ENCODE measurements around the gene KCTD21. TPM values are rescaled to one million over a fixed set of nuclear protein-coding genes. Genes with fewer than 3 reads are reported as not detected.

KCTD21 gene
- total RNA-seq, 4 donors from 2014 or later: 10.6 to 16.1 (median 11.7) TPM

DNA sequence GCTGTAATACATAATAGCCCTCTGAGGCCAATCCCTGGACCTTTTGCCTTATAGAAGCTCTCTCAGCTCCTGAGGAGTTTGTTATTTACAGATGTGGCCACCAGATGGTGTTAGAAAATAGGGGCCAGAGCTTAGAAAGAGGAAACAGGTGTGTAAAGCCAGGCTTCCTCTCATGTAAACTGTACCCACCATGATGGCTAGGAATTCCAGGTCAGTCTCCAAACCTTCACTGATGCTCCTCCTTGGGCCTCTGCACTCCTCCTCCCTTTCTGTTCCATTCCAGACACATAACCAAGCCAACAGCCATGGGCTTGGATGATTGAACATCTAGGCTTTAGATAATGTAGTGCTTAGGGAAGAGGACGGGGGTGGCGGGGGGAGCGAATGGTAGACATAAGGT lies 40.0 kb upstream of the KCTD21 start:
- TF ChIP-seq, protein P1, sequence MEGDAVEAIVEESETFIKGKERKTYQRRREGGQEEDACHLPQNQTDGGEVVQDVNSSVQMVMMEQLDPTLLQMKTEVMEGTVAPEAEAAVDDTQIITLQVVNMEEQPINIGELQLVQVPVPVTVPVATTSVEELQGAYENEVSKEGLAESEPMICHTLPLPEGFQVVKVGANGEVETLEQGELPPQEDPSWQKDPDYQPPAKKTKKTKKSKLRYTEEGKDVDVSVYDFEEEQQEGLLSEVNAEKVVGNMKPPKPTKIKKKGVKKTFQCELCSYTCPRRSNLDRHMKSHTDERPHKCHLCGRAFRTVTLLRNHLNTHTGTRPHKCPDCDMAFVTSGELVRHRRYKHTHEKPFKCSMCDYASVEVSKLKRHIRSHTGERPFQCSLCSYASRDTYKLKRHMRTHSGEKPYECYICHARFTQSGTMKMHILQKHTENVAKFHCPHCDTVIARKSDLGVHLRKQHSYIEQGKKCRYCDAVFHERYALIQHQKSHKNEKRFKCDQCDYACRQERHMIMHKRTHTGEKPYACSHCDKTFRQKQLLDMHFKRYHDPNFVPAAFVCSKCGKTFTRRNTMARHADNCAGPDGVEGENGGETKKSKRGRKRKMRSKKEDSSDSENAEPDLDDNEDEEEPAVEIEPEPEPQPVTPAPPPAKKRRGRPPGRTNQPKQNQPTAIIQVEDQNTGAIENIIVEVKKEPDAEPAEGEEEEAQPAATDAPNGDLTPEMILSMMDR (IDR thresholded peaks at IDR 0.05; ENCODE audit: low read depth): no peak

DNA sequence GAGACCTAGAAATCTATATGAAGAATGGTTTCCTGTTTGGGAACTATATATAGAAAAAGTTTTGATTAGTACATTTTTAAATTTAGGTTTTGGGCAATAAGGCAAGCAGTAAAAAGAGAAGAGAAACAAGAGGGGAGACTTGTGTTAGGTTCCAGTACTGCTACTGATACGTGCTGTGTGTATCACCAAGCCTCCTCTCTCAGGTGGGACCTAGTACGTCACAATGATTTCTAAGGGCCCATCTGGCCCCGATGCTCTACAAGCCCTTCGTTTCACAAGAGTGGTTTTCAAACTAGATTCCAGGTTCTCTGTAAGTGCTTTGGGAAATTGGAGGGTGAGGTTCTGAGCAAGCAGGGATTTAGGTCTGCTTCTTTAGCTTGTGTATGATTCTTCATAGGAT lies 39.5 kb upstream of the KCTD21 start:
- TF ChIP-seq, protein P1 (IDR thresholded peaks at IDR 0.05; ENCODE audit: low read depth): no peak

DNA sequence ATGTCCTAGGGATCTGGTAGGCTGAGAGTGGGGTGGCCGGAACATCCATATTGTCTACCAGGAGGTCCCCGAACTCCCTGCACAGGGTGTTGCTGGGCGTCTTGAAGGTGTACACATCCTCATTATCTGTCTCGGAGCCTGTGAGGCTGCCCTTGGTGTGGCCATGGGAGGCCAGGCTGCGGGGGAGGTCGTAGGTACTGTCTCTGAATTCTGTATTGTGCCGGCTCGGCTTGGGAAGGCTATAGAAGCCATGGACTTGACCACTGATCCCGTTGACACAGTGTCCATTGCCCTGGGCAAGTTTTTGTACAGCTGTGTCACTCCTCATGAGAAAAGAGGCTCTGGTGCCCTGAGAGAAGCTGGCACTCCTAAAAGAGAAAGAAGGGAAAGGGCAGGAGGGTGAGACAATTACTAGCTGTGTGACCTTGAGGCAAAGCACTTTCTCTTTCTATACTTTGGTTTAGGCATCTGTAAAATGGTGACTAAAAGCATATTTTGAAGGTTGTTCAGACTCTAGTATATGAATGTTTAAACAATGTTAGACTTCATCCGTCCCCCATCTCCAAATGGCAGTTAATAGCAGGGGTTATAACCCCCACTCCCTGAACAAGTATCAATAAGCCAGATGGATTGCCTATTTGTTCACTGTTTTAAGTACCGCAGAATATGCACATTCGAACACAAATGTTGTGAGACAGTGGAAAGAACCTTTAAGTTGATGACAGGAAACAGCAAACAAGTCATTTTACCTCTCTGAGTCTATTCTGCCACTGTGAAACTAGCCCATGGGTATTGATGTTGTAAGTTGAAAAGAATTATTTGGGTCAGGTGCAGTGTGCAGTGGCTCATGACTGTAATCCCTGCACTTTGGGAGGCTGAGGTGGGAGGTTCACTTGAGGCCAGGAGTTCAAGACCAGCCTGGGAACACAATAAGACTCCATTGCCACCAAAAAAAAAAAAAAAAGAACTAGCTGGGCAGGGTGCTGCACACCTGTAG lies 38.6 kb upstream of the KCTD21 start:
- TF ChIP-seq, protein P1 (IDR thresholded peaks at IDR 0.05; ENCODE audit: low read depth): no peak

DNA sequence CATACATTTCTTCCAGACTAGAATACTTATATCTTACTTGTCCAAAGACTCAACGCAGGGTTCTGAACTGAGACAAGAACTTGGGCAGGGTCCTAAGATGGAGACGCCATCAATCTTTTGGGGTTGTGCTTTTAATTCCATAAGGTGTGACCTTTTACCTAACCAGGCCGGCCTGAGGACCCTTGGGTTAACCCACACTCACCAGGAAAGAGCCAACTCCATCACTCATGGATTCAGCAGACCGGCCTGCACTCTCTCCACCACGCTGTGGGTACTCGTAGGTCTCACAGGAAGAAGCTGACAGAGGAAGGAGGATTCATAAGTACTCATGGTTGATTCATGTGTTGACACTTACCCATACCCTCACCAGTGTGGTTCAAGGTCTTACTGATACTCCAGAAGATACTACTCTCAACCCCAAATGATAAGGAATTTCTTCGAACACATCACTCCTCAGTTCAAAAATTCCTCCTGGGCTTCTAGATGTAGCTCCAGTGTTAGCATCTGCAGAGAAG lies 36.5 kb upstream of the KCTD21 start:
- TF ChIP-seq, protein P1 (IDR thresholded peaks at IDR 0.05; ENCODE audit: low read depth): no peak

DNA sequence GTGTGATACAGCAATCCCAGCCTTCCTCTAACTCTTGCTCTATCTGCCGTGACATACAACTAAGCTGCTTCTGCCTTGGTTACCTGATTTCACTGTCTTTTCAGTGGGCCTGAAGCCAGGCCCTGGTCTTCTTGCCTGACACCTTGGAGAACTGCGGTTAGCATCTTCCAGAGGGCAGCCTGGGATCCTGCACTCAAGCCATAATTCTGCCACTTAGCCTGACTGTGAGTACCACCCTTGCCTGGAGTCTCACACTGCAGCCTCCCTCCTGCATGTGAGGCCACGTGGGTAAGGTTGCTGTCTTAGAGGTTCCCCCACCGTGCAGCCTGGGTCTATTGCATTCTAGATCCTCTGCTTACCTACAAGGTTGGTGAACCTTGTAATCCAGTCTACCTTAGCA lies 36.1 kb upstream of the KCTD21 start:
- TF ChIP-seq, protein P1 (IDR thresholded peaks at IDR 0.05; ENCODE audit: low read depth): no peak

DNA sequence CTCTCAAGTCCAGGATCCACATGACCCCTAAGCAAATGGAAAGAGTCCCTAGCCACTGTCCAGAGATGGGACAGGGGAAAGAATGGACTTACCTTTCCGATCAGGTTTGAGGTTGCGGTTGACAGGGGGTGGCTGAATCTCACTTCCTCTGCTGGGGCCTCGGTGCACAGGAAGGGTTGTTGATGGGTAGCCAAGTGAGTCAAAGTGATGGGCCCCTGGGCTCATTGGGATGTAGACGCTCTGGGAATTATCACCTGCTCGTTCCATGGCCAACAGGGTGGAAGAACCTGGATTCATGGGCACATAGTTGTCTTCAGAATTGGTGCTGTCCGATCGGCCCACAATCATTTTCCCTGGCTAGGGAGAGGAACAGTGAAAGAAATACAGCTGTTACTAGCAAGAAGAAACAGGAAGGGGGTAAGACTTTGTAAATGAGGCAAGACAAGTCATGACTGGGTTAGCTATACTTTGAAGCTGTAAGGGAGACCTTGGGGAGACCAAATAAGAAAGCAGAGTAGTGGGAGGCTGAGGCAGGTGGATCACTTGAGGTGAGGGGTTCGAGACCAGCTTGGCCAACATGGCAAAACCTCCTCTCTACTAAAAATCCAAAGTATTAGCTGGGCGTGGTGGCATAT lies 35.0 kb upstream of the KCTD21 start:
- TF ChIP-seq, protein P1 (IDR thresholded peaks at IDR 0.05; ENCODE audit: low read depth): no peak

Data from subcutaneous adipose tissue (tissue), 4 donors.